ENCODE results near the gene ARGLU1.

GRCh38 chr13:106597186-106597585, 29.2 kb upstream of the ARGLU1 start:
- no peak for TF ChIP-seq CTCF (IDR thresholded peaks at IDR 0.05)
- TF ChIP-seq EZH2 (IDR thresholded peaks at IDR 0.05) = no peak

All from neural progenitor cell (in vitro differentiated cells).